Activated CD4-positive, CD25-positive, alpha-beta regulatory T cell treated with anti-CD3 and anti-CD28 coated beads, Interleukin-2, amount 50 U/mL, for 24 hours (primary cell): ENCODE results near the gene UGT3A2.
"Not testable (repeated sequence)": the region's sequence is repeated elsewhere in the genome, so short reads cannot be mapped to it uniquely, and the experiment has no call there.

ENCODE experiments used
- ATAC-seq, 2 donors: fragments of 150-1000 bp; cut with Tn5 transposase; one replicate each; pipeline ENCODE4 v1.10.0; 2021; ENCODE audit warnings: mild to moderate bottlenecking in 1 of 2, moderate library complexity in 1 of 2

UGT3A2 gene

GRCh38 chr5:36049949-36050348, 16.7 kb downstream of the UGT3A2 start:
- ATAC-seq = no peak

GRCh38 chr5:36047384-36048160, 19.1 kb downstream of the UGT3A2 start:
- no peak for ATAC-seq

- ATAC-seq = no peak
Measured at GRCh38 chr5:36045895-36046294, 20.8 kb downstream of the UGT3A2 start.

- no peak for ATAC-seq
Measured at GRCh38 chr5:36041537-36041845, 25.2 kb downstream of the UGT3A2 start.

- no peak for ATAC-seq
Measured at GRCh38 chr5:36040651-36041536, 25.8 kb downstream of the UGT3A2 start.

- ATAC-seq = no peak
Measured at GRCh38 chr5:36035696-36036095, 31.0 kb downstream of the UGT3A2 start.

GRCh38 chr5:36034536-36035134, 32.0 kb downstream of the UGT3A2 start:
- not testable (repeated sequence) for ATAC-seq

GRCh38 chr5:36033486-36033885, 33.2 kb downstream of the UGT3A2 start:
- ATAC-seq = no peak

GRCh38 chr5:36033047-36033446, 33.6 kb downstream of the UGT3A2 start:
- no peak for ATAC-seq

GRCh38 chr5:36031223-36031622, 35.5 kb downstream of the UGT3A2 start:
- no peak for ATAC-seq

GRCh38 chr5:36029914-36030313, 36.8 kb downstream of the UGT3A2 start:
- ATAC-seq = no peak

- ATAC-seq = no peak
Measured at GRCh38 chr5:36028816-36029465, 37.7 kb downstream of the UGT3A2 start.

GRCh38 chr5:36027711-36028110, 39.0 kb downstream of the UGT3A2 start:
- no peak for ATAC-seq

GRCh38 chr5:36026706-36027465, 39.8 kb downstream of the UGT3A2 start:
- ATAC-seq = no peak

- ATAC-seq = not testable (repeated sequence)
Measured at GRCh38 chr5:36022246-36022645, 44.4 kb downstream of the UGT3A2 start.

GRCh38 chr5:36019584-36019983, 47.1 kb downstream of the UGT3A2 start:
- not testable (repeated sequence) for ATAC-seq

GRCh38 chr5:36017622-36018021, 49.1 kb downstream of the UGT3A2 start:
- no peak for ATAC-seq

GRCh38 chr5:36017004-36017403, 49.7 kb downstream of the UGT3A2 start:
- ATAC-seq = no peak

- no peak for ATAC-seq
Measured at GRCh38 chr5:36013182-36013581, 53.5 kb downstream of the UGT3A2 start.

- no peak for ATAC-seq
Measured at GRCh38 chr5:36009698-36010097, 57.0 kb downstream of the UGT3A2 start.

- ATAC-seq = no peak
Measured at GRCh38 chr5:36007366-36007765, 59.3 kb downstream of the UGT3A2 start.

- no peak for ATAC-seq
Measured at GRCh38 chr5:36006163-36006562, 60.5 kb downstream of the UGT3A2 start.
